Neuronal stem cell (in vitro differentiated cells): ENCODE data around the gene DEFB123.

ENCODE experiments used
- DNase-seq: peaks from one replicate; pipeline ENCODE4 v3.0.0-alpha.2; 2013; ENCODE audit warnings: low spot score
- H2AFZ ChIP-seq: one replicate; pipeline ENCODE4 v1.6.1; 2013; ENCODE audit warnings: mild to moderate bottlenecking, low read length, inconsistent platforms
- H2AK5ac ChIP-seq: 2 replicates; pipeline ENCODE4 v1.6.1; 2013; ENCODE audit warnings: low read depth, mild to moderate bottlenecking, inconsistent platforms, low read length, moderate library complexity, mixed read lengths
- H2BK120ac ChIP-seq: 2 replicates; pipeline ENCODE4 v1.6.1; 2013; ENCODE audit warnings: low read depth, mild to moderate bottlenecking, inconsistent platforms, low read length, moderate library complexity, mixed read lengths
- H2BK12ac ChIP-seq: one replicate; pipeline ENCODE4 v1.6.1; 2013; ENCODE audit warnings: low read length, inconsistent platforms
- H2BK15ac ChIP-seq: 2 replicates; pipeline ENCODE4 v1.6.1; 2013; ENCODE audit warnings: mild to moderate bottlenecking, low read length, inconsistent platforms, mixed read lengths
- H2BK5ac ChIP-seq: one replicate; pipeline ENCODE4 v1.6.1; 2013; ENCODE audit warnings: inconsistent platforms, mild to moderate bottlenecking, low read length, moderate library complexity
- H3K14ac ChIP-seq: one replicate; pipeline ENCODE4 v1.6.1; 2013; ENCODE audit warnings: low read length, inconsistent platforms
- H3K18ac ChIP-seq: 2 replicates; pipeline ENCODE4 v1.6.1; 2013; ENCODE audit warnings: low read length, inconsistent platforms
- H3K23ac ChIP-seq: 2 replicates; pipeline ENCODE4 v1.6.1; 2013; ENCODE audit warnings: low read depth, mild to moderate bottlenecking, mixed read lengths, low read length, inconsistent platforms; ENCODE audit not compliant: poor library complexity
- H3K27ac ChIP-seq: replicated peaks from 3 replicates; pipeline ENCODE4 v1.5.1; 2013; ENCODE audit warnings: low read length, inconsistent platforms
- H3K27me3 ChIP-seq, 3 experiments: 2 replicates each; pipeline ENCODE4 v1.6.1; 2013; ENCODE audit warnings: low read length in 3 of 3, mild to moderate bottlenecking in 2 of 3, inconsistent platforms in 1 of 3, low read depth in 1 of 3, mixed read lengths in 1 of 3, moderate library complexity in 1 of 3; ENCODE audit not compliant: control insufficient read depth in 3 of 3, insufficient read depth in 3 of 3
- H3K36me3 ChIP-seq, 2 donors: replicated peaks in 1 of 2; 2 replicates each; pipeline ENCODE4 v1.6.1; 2013; ENCODE audit warnings: low read length in 2 of 2; ENCODE audit not compliant: control insufficient read depth in 2 of 2, insufficient read depth in 2 of 2
- H3K4ac ChIP-seq: 2 replicates; pipeline ENCODE4 v1.6.1; 2013; ENCODE audit warnings: inconsistent platforms, mild to moderate bottlenecking, low read length, moderate library complexity
- H3K4me1 ChIP-seq, 2 donors: 1 replicate in 1 of 2; 2 replicates in 1 of 2; pipeline ENCODE4 v1.6.1; 2013; ENCODE audit warnings: low read length in 2 of 2, low read depth in 1 of 2; ENCODE audit not compliant: control insufficient read depth in 2 of 2, insufficient read depth in 1 of 2
- H3K4me2 ChIP-seq: one replicate; pipeline ENCODE4 v1.6.1; 2013; ENCODE audit warnings: mild to moderate bottlenecking, low read length, inconsistent platforms; ENCODE audit not compliant: insufficient read depth, poor library complexity, severe bottlenecking
- H3K4me3 ChIP-seq, 2 donors: 2 replicates each; pipeline ENCODE4 v1.5.1; 2013; ENCODE audit warnings: low read length in 2 of 2, mild to moderate bottlenecking in 2 of 2, inconsistent platforms in 1 of 2, moderate library complexity in 1 of 2
- H3K79me1 ChIP-seq: one replicate; pipeline ENCODE4 v1.6.1; 2013; ENCODE audit warnings: low read depth, mild to moderate bottlenecking, inconsistent platforms, low read length, moderate library complexity
- H3K9ac ChIP-seq: one replicate; pipeline ENCODE4 v1.6.1; 2013; ENCODE audit warnings: mild to moderate bottlenecking, low read depth, low read length, inconsistent platforms; ENCODE audit not compliant: poor library complexity
- H3K9me3 ChIP-seq, 2 donors: replicated peaks in 1 of 2; 2 replicates each; pipeline versions ENCODE3 to v1.6.1; 2013; ENCODE audit warnings: low read length in 2 of 2, mild to moderate bottlenecking in 2 of 2, inconsistent platforms in 1 of 2, low read depth in 1 of 2, mixed read lengths in 1 of 2, moderate library complexity in 1 of 2; ENCODE audit not compliant: control insufficient read depth in 2 of 2, insufficient read depth in 1 of 2
- H4K8ac ChIP-seq: one replicate; pipeline ENCODE4 v1.6.1; 2013; ENCODE audit warnings: low read depth, mild to moderate bottlenecking, inconsistent platforms, low read length, moderate library complexity
- H4K91ac ChIP-seq: one replicate; pipeline ENCODE4 v1.6.1; 2013; ENCODE audit warnings: low read length, low read depth, mild to moderate bottlenecking, inconsistent platforms; ENCODE audit not compliant: poor library complexity
- WGBS, 2 donors: extraction: QIAGEN DNeasy Blood & Tissue Kit; methylation state at CpG; one replicate each; pipeline ENCODE4 v1.1.7; 2013; ENCODE audit warnings: missing lambda C conversion rate in 2 of 2, mixed read lengths in 1 of 2; ENCODE audit not compliant: insufficient read length in 2 of 2, insufficient replicate concordance in 1 of 2; ENCODE audit errors: extremely low coverage in 2 of 2; 5-methylcytosine and 5-hydroxymethylcytosine counted together

DEFB123 gene

GRCh38 chr20:31474097-31474436 is 33.6 kb downstream of the DEFB123 start:
- no peak for DNase-seq
- Histone ChIP-seq H3K4me3 (no peak overlapping the region), H3K79me1 (no peaks in the 10 kb centered on the region), H4K91ac (no peak overlapping the region), H2AK5ac (no peak overlapping the region), H3K9ac (no peak overlapping the region), H2BK5ac (no peak overlapping the region), H3K27ac (no peak overlapping the region), H3K14ac (no peak overlapping the region), H3K4me2 (no peak overlapping the region), H3K9me3 (peaks cover 0 to 35% of the 10 kb centered on the region in 2 donors), H4K8ac (no peak overlapping the region), H3K27me3 (peaks cover 0 to 12% (median 0%) of the 10 kb centered on the region in 3 experiments), H3K4ac (no peak overlapping the region), H2BK12ac (no peak overlapping the region), H3K4me1 (no peaks in the 10 kb centered on the region), H3K36me3 (no peaks in the 10 kb centered on the region), H2AFZ (no peak overlapping the region), H2BK15ac (no peak overlapping the region), H3K23ac (no peak overlapping the region), H2BK120ac (no peak overlapping the region), H3K18ac (no peak overlapping the region)
- no CpG with 5 or more reads among the region's 2 CpGs for WGBS, 2 donors

GRCh38 chr20:31474758-31475427 is 34.5 kb downstream of the DEFB123 start, which contains the start of the genes DEFB124 and REM1:
TSS of gene DEFB124 (minus strand) at chr20:31475127. CDS start at chr20:31473013, 2,114 bp downstream.
TSS of gene REM1 (plus strand) at chr20:31475288. CDS start at chr20:31476446, 1,158 bp downstream.
- H2AK5ac ChIP-seq = no peak within 1 kb of the TSS
- no peak within 1 kb of the TSS for H3K18ac ChIP-seq
- no peaks in the 10 kb centered on the region for H3K79me1 ChIP-seq
- no peak within 1 kb of the TSS for H3K4me3 ChIP-seq
- no peak within 1 kb of the TSS for H3K14ac ChIP-seq
- no peak within 1 kb of the TSS for H2BK15ac ChIP-seq
- no peaks in the 10 kb centered on the region for H3K4me1 ChIP-seq
- H3K36me3 ChIP-seq = no peaks in the 10 kb centered on the region
- H2BK120ac ChIP-seq = no peak within 1 kb of the TSS
- H3K23ac ChIP-seq = no peak within 1 kb of the TSS
- H2BK5ac ChIP-seq = no peak within 1 kb of the TSS
- H2BK12ac ChIP-seq = no peak within 1 kb of the TSS
- DNase-seq = no peak
- no peak within 1 kb of the TSS for H3K4ac ChIP-seq
- WGBS, 2 donors = no CpG with 5 or more reads among the region's 33 CpGs
- H3K27ac ChIP-seq = no peak within 1 kb of the TSS
- H3K4me2 ChIP-seq = no peak within 1 kb of the TSS
- peaks cover 0 to 12% (median 0%) of the 10 kb centered on the region in 3 experiments for H3K27me3 ChIP-seq
- H3K9ac ChIP-seq = no peak within 1 kb of the TSS
- peaks cover 0 to 36% of the 10 kb centered on the region in 2 donors for H3K9me3 ChIP-seq
- no peak within 1 kb of the TSS for H2AFZ ChIP-seq
- H4K91ac ChIP-seq = no peak within 1 kb of the TSS
- no peak within 1 kb of the TSS for H4K8ac ChIP-seq

GRCh38 chr20:31475472-31476293 is 35.3 kb downstream of the DEFB123 start:
- Histone ChIP-seq H4K8ac (no peak overlapping the region), H3K27ac (no peak overlapping the region), H4K91ac (no peak overlapping the region), H3K79me1 (no peaks in the 10 kb centered on the region), H2BK5ac (no peak overlapping the region), H3K9ac (no peak overlapping the region), H3K4ac (no peak overlapping the region), H2AK5ac (no peak overlapping the region), H2BK120ac (no peak overlapping the region), H3K4me1 (no peaks in the 10 kb centered on the region), H3K36me3 (no peaks in the 10 kb centered on the region), H3K14ac (no peak overlapping the region), H3K18ac (no peak overlapping the region), H3K23ac (no peak overlapping the region), H3K27me3 (peaks cover 0 to 12% (median 0%) of the 10 kb centered on the region in 3 experiments), H3K4me2 (no peak overlapping the region), H2BK15ac (no peak overlapping the region), H3K4me3 (no peak overlapping the region), H2AFZ (no peak overlapping the region), H3K9me3 (peaks cover 0 to 36% of the 10 kb centered on the region in 2 donors), H2BK12ac (no peak overlapping the region)
- WGBS, 2 donors = no CpG with 5 or more reads among the region's 29 CpGs
- no peak for DNase-seq

GRCh38 chr20:31476294-31476585 is 35.8 kb downstream of the DEFB123 start:
- Histone ChIP-seq H2BK15ac (no peak overlapping the region), H3K4ac (no peak overlapping the region), H2BK5ac (no peak overlapping the region), H3K23ac (no peak overlapping the region), H4K91ac (no peak overlapping the region), H3K27ac (no peak overlapping the region), H4K8ac (no peak overlapping the region), H3K14ac (no peak overlapping the region), H2BK120ac (no peak overlapping the region), H3K36me3 (no peaks in the 10 kb centered on the region), H2AK5ac (no peak overlapping the region), H3K18ac (no peak overlapping the region), H3K4me1 (no peaks in the 10 kb centered on the region), H3K27me3 (peaks cover 0 to 12% (median 0%) of the 10 kb centered on the region in 3 experiments), H2AFZ (no peak overlapping the region), H3K79me1 (no peaks in the 10 kb centered on the region), H3K4me2 (no peak overlapping the region), H3K9ac (no peak overlapping the region), H2BK12ac (no peak overlapping the region), H3K9me3 (peaks cover 0 to 36% of the 10 kb centered on the region in 2 donors), H3K4me3 (no peak overlapping the region)
- no peak for DNase-seq
- no CpG with 5 or more reads among the region's 6 CpGs for WGBS, 2 donors
